Regular cardiac myocyte (primary cell): ENCODE data around the gene IFRD2. TPM values are rescaled to one million over a fixed set of nuclear protein-coding genes. Genes with fewer than 3 reads are reported as not detected.

Experiments used
- total RNA-seq: library from RNA; depleted of rRNA; stranded (reverse); fragments of >200 nt; gene quantifications from 2 replicates; pipeline ENCODE4 v1.2.3, GENCODE V29; 2014

Gene IFRD2
- total RNA-seq = 54.1 and 164 TPM in 2 replicates

GRCh38 chr3:50292159-50293078, at the start of gene IFRD2:
IFRD2 (minus strand) TSS chr3:50292429; CDS start chr3:50292274, 155 bp downstream.

GRCh38 chr3:50340448-50341329, 48.5 kb upstream of the IFRD2 start, which contains the start of gene RASSF1:
RASSF1 (minus strand) TSS chr3:50340836; CDS start chr3:50340805, 31 bp downstream.

GRCh38 chr3:50327943-50328691, 35.9 kb upstream of the IFRD2 start, which contains the start of gene TUSC2:
TUSC2 (minus strand) TSS chr3:50328223; CDS start chr3:50328099, 124 bp downstream.

GRCh38 chr3:50322386-50323091, 30.3 kb upstream of the IFRD2 start, which contains the start of gene HYAL2:
HYAL2 (minus strand) TSS chr3:50322745; CDS start chr3:50320489, 2,256 bp downstream.

GRCh38 chr3:50303013-50303815, 11.0 kb upstream of the IFRD2 start, which contains the start of gene HYAL1:
HYAL1 (minus strand) TSS chr3:50303574; CDS start chr3:50302956, 618 bp downstream.

GRCh38 chr3:50298836-50299637, 6.8 kb upstream of the IFRD2 start, which contains the start of the genes HYAL3 and NAA80:
HYAL3 (minus strand) TSS chr3:50299405; CDS start chr3:50295602, 3,803 bp downstream.
NAA80 (minus strand) TSS chr3:50299405; CDS start chr3:50297463, 1,942 bp downstream.

GRCh38 chr3:50278880-50279224, 13.4 kb downstream of the IFRD2 start, which contains the start of gene LSMEM2:
LSMEM2 (plus strand) TSS chr3:50279087; CDS start chr3:50279114, 27 bp downstream.

GRCh38 chr3:50268703-50269451, 23.4 kb downstream of the IFRD2 start, which contains the start of gene SEMA3B:
SEMA3B (plus strand) TSS chr3:50269147; CDS start chr3:50269241, 94 bp downstream.

Other genes starting within 250 kb of the IFRD2 start
- gene RBM5, start 203.5 kb downstream of the IFRD2 start, total RNA-seq = 93.3 and 94.7 TPM in 2 replicates
- 1.7 and 1.9 TPM in 2 replicates for gene SEMA3F, start 137.1 kb downstream of the IFRD2 start, total RNA-seq
- not detected in 2 replicates for gene GNAT1, start 100.8 kb downstream of the IFRD2 start, total RNA-seq
- gene SLC38A3, start 87.2 kb downstream of the IFRD2 start, total RNA-seq = not detected in 2 replicates
- gene GNAI2, start 56.2 kb downstream of the IFRD2 start, total RNA-seq = 164 and 291 TPM in 2 replicates
- 1.2 and 2.8 TPM in 2 replicates for gene SEMA3B, start 23.3 kb downstream of the IFRD2 start, total RNA-seq
- under 0.01 TPM in 1 of 2 replicates, not detected in the other for gene LSMEM2, start 13.3 kb downstream of the IFRD2 start, total RNA-seq
- 5.2 and 6.8 TPM in 2 replicates for gene HYAL3, start 7.0 kb upstream of the IFRD2 start, total RNA-seq
- 2.1 and 3.9 TPM in 2 replicates for gene NAA80, start 7.0 kb upstream of the IFRD2 start, total RNA-seq
- 0.96 and 2.5 TPM in 2 replicates for gene HYAL1, start 11.1 kb upstream of the IFRD2 start, total RNA-seq
- 60.6 and 83.6 TPM in 2 replicates for gene HYAL2, start 30.3 kb upstream of the IFRD2 start, total RNA-seq
- 16.6 and 21.3 TPM in 2 replicates for gene TUSC2, start 35.8 kb upstream of the IFRD2 start, total RNA-seq
- gene RASSF1, start 48.4 kb upstream of the IFRD2 start, total RNA-seq = 32.8 and 49.3 TPM in 2 replicates
- 0.58 and 0.85 TPM in 2 replicates for gene ZMYND10, start 53.3 kb upstream of the IFRD2 start, total RNA-seq
- gene NPRL2, start 58.3 kb upstream of the IFRD2 start, total RNA-seq = 24.7 and 25.4 TPM in 2 replicates
- 34.1 and 46.2 TPM in 2 replicates for gene CYB561D2, start 58.4 kb upstream of the IFRD2 start, total RNA-seq
- 38.3 and 43.1 TPM in 2 replicates for gene TMEM115, start 67.1 kb upstream of the IFRD2 start, total RNA-seq
- gene CACNA2D2, start 211.2 kb upstream of the IFRD2 start, total RNA-seq = not detected in 2 replicates